ENCODE data around the gene NMT1. TPM values are rescaled to one million over a fixed set of nuclear protein-coding genes. Genes with fewer than 3 reads are reported as not detected.

Gene NMT1
- polyA plus RNA-seq, 1 donor from 2014 or later, result 84.4 TPM

GRCh38 chr17:45146592-45146889, 85.4 kb downstream of the NMT1 start:
- Mint-ChIP-seq H3K4me3 (peak overlapping the region; percentile 96 to 98 (median 98)), H3K27me3 (no peaks in the 10 kb centered on the region), H3K27ac (peak overlapping the region; percentile 100), H3K9me3 (no peaks in the 10 kb centered on the region), H3K4me1 (peaks cover 26 to 38% (median 34%) of the 10 kb centered on the region in 3 donors), H3K36me3 (no peaks in the 10 kb centered on the region)

- H3K9me3 Mint-ChIP-seq, result no peaks in the 10 kb centered on the region
- peaks cover 31 to 42% (median 38%) of the 10 kb centered on the region in 3 donors for H3K4me1 Mint-ChIP-seq
- no peaks in the 10 kb centered on the region for H3K36me3 Mint-ChIP-seq
- peak overlapping the region; percentile 96 to 98 (median 98) for H3K4me3 Mint-ChIP-seq
- peak overlapping the region; percentile 100 for H3K27ac Mint-ChIP-seq
- no peaks in the 10 kb centered on the region for H3K27me3 Mint-ChIP-seq
Observed at GRCh38 chr17:45146890-45147580, 85.9 kb downstream of the NMT1 start.

GRCh38 chr17:45147581-45148182, 86.6 kb downstream of the NMT1 start:
- no peaks in the 10 kb centered on the region for H3K27me3 Mint-ChIP-seq
- H3K9me3 Mint-ChIP-seq, result no peaks in the 10 kb centered on the region
- no peaks in the 10 kb centered on the region for H3K36me3 Mint-ChIP-seq
- H3K27ac Mint-ChIP-seq, result peak overlapping the region; percentile 100
- peak overlapping the region; percentile 96 to 98 (median 98) for H3K4me3 Mint-ChIP-seq
- peaks cover 33 to 41% (median 38%) of the 10 kb centered on the region in 3 donors for H3K4me1 Mint-ChIP-seq

- Mint-ChIP-seq H3K27me3 (no peaks in the 10 kb centered on the region), H3K4me1 (peaks cover 33 to 38% (median 37%) of the 10 kb centered on the region in 3 donors), H3K36me3 (no peaks in the 10 kb centered on the region), H3K27ac (peak within 1 kb of the TSS; percentile 100), H3K9me3 (no peaks in the 10 kb centered on the region), H3K4me3 (peak within 1 kb of the TSS; percentile 96 to 98 (median 98))
Observed at GRCh38 chr17:45148183-45149036, 87.3 kb downstream of the NMT1 start, which contains the start of gene HEXIM1. Gene HEXIM1 (plus strand): TSS chr17:45148475. CDS start chr17:45149191, 716 bp downstream.

- H3K4me1 Mint-ChIP-seq, result peaks cover 33 to 35% (median 33%) of the 10 kb centered on the region in 3 donors
- H3K36me3 Mint-ChIP-seq, result no peaks in the 10 kb centered on the region
- H3K27me3 Mint-ChIP-seq, result no peaks in the 10 kb centered on the region
- H3K4me3 Mint-ChIP-seq, result peak overlapping the region; percentile 96 to 98 (median 98)
- H3K27ac Mint-ChIP-seq, result peak overlapping the region; percentile 100
- H3K9me3 Mint-ChIP-seq, result no peaks in the 10 kb centered on the region
Observed at GRCh38 chr17:45149037-45149668, 88.0 kb downstream of the NMT1 start.

GRCh38 chr17:45149669-45150664, 88.8 kb downstream of the NMT1 start:
- H3K4me1 Mint-ChIP-seq, result peaks cover 31 to 33% (median 33%) of the 10 kb centered on the region in 3 donors
- H3K4me3 Mint-ChIP-seq, result peak overlapping the region; percentile 96 to 98 (median 98)
- no peaks in the 10 kb centered on the region for H3K27me3 Mint-ChIP-seq
- H3K36me3 Mint-ChIP-seq, result no peaks in the 10 kb centered on the region
- peak overlapping the region; percentile 100 for H3K27ac Mint-ChIP-seq
- H3K9me3 Mint-ChIP-seq, result no peaks in the 10 kb centered on the region

- Mint-ChIP-seq H3K4me3 (peak overlapping the region; percentile 8 to 98 (median 74)), H3K36me3 (no peaks in the 10 kb centered on the region), H3K9me3 (no peaks in the 10 kb centered on the region), H3K27me3 (no peaks in the 10 kb centered on the region), H3K27ac (peak overlapping the region; percentile 51 to 100 (median 75)), H3K4me1 (peaks cover 30 to 36% (median 31%) of the 10 kb centered on the region in 3 donors)
Observed at GRCh38 chr17:45150911-45151809, 90.0 kb downstream of the NMT1 start.

- Mint-ChIP-seq H3K4me1 (peaks cover 36 to 40% (median 39%) of the 10 kb centered on the region in 3 donors), H3K36me3 (no peaks in the 10 kb centered on the region), H3K27me3 (no peaks in the 10 kb centered on the region), H3K27ac (no peak overlapping the region), H3K9me3 (no peaks in the 10 kb centered on the region), H3K4me3 (no peak overlapping the region)
Observed at GRCh38 chr17:45155029-45155428, 93.9 kb downstream of the NMT1 start.

GRCh38 chr17:45155483-45155882, 94.4 kb downstream of the NMT1 start:
- Mint-ChIP-seq H3K4me1 (peaks cover 38 to 43% (median 38%) of the 10 kb centered on the region in 3 donors), H3K27ac (peak overlapping the region in 1 of 3 donors; percentile 71), H3K27me3 (no peaks in the 10 kb centered on the region), H3K9me3 (no peaks in the 10 kb centered on the region), H3K36me3 (no peaks in the 10 kb centered on the region), H3K4me3 (peak overlapping the region in 2 of 4 donors; percentile 25 to 52)

GRCh38 chr17:45156242-45156641, 95.1 kb downstream of the NMT1 start:
- Mint-ChIP-seq H3K27me3 (no peaks in the 10 kb centered on the region), H3K9me3 (no peaks in the 10 kb centered on the region), H3K27ac (no peak overlapping the region), H3K4me1 (peaks cover 30 to 38% (median 32%) of the 10 kb centered on the region in 3 donors), H3K36me3 (no peaks in the 10 kb centered on the region), H3K4me3 (peak overlapping the region in 1 of 4 donors; percentile 75)

Measured in IgD-negative memory B cell (primary cell).